Right lobe of liver (tissue), 4 donors: ENCODE results near the gene PITPNC1.

Source experiments
- CTCF ChIP-seq, 4 donors: fragments of 200-600 bp in 3 of 4; fragments of 450-650 bp in 1 of 4; IDR thresholded peaks; one replicate each; pipeline versions ENCODE4 v1.5.1 to v1.8.0; 2016 to 2022; ENCODE audit warnings: antibody characterized with exemption in 4 of 4, mild to moderate bottlenecking in 2 of 4
- POLR2A ChIP-seq: fragments of 450-650 bp; IDR thresholded peaks from one replicate; pipeline ENCODE4 v1.6.1; 2017; ENCODE audit warnings: antibody characterized with exemption, mild to moderate bottlenecking
- donor health status: DM: no; HTN: no; CAD: no.
- donor health status: DM: no; HTN: no; CAD: no.
- donor health status: DM: no; HTN: yes; CAD: no.

GRCh38 chr17:67449845-67450755 lies 73.0 kb downstream of the PITPNC1 start:
- TF ChIP-seq CTCF (IDR thresholded peaks at IDR 0.05) (no peak), POLR2A (no peak)
